Stimulated activated naive CD4-positive, alpha-beta T cell (primary cell): ENCODE data around the gene SYTL2.

Source experiments
- DNase-seq, 6 experiments: peaks; one replicate each; lab custom pipeline; 2025; lab: John Stamatoyannopoulos, UW

The SYTL2 gene

DNA sequence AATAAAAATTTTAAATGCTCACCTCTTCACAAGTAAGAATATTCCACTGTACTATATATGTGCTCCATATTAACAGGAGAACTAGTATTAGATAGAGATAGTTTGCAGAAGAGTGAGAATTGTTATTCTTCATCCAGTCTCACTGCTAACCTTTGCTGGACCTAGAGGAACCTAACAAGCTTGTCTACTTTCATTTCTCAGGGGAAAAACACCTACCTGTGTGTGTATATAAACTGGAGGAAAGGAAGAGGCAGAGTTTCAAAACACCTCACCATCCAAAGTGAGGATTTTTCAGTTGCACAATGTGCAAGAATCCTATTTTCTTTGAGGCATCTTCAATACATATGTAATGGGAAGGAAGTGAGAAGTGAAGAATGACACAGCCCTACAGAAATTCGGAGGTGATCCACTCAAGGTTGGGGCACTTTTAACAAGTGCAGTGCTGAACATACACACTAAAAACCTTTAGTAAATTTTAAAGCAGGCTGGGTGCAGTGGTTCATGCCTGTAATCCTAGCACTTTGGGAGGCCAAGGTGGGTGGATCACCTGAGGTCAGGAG lies 52.4 kb downstream of the SYTL2 start:
- no peak for DNase-seq

GRCh38 chr11:85758026-85758425 lies 52.9 kb downstream of the SYTL2 start:
- no peak for DNase-seq

GRCh38 chr11:85756401-85757200 lies 54.3 kb downstream of the SYTL2 start:
- peak; percentile 20 to 73 (median 52) for DNase-seq

GRCh38 chr11:85755701-85756100 lies 55.2 kb downstream of the SYTL2 start:
- peak in 1 of 6 experiments; percentile 39 for DNase-seq

DNA sequence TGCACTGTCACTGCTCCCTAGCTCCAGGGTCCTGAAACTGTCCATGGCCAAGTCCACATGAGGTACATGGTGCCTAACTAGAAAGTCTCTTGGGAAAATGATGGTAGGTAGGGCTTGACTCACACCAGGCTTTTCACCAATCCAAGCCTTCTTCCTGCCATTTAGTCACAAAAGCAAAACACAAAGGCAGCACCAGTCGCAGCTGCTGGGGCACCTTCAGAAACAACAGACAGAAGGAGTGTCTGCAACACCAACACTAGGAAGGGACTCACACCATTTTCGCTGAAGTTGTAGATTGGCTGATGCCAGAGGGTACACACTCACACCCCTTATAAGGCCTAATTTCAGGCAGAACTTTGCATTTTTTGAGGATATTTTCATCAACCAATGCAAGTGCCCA lies 55.7 kb downstream of the SYTL2 start:
- peak in 1 of 6 experiments; percentile 43 for DNase-seq

DNA sequence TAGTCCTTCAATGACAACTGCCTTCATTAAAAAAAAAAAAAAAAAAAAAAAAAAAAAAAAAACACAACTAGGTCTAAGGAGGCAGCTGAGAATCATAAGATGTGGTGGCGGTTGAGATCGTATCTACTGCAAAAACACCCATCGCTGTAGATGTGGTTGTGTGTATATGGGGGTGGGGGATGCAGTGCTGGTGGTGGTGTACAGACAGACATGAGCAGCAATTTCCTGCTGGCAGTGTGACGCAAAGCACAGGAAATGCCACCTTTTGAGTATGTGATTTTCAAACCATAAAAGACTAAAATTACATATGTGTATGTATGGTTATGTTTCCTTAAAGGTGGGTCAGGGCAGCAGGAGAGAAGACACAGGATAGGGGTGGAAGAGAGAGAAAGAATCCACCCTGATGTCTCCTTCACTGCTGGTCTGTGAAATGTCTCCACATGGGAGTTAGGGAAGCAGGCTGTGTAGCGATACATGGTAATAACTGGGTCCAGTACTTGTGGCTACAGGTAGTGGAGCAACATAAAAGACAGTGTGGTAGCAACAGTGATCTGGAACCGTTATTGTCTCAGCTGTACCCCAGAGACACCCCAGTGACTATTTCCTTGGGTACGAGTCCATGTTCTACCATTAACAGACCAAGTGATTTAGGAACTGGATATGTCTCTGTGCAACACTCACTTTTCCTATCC lies 57.9 kb downstream of the SYTL2 start:
- peak; percentile 75 to 99 (median 93) for DNase-seq

GRCh38 chr11:85752201-85752889 lies 58.6 kb downstream of the SYTL2 start:
- peak in 3 of 6 experiments; percentile 22 to 39 (median 39) for DNase-seq

DNA sequence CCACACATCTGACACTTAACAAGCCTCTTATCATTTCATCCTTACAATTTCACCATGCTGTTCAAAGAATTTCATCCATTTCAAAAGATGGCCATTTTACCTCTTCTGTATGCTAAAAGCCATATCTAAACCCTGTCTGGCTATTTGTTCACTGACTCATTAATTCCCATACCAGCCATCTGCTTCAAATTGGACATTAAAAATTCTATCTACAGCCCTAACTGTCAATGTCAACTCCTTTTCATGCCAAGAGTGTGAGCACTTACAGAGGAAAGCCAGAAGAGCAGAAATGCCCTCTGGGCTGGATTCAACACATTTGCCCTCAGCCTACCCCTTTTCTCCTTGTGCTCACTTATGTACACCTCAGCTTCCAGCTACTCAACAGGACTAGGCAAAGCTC lies 59.2 kb downstream of the SYTL2 start:
- DNase-seq, result no peak

GRCh38 chr11:85750646-85751045 lies 60.3 kb downstream of the SYTL2 start:
- no peak for DNase-seq

- DNase-seq, result peak in 1 of 6 experiments; percentile 22
These were observed 61.1 kb downstream of the SYTL2 start for GRCh38 chr11:85749884-85750283.

DNA sequence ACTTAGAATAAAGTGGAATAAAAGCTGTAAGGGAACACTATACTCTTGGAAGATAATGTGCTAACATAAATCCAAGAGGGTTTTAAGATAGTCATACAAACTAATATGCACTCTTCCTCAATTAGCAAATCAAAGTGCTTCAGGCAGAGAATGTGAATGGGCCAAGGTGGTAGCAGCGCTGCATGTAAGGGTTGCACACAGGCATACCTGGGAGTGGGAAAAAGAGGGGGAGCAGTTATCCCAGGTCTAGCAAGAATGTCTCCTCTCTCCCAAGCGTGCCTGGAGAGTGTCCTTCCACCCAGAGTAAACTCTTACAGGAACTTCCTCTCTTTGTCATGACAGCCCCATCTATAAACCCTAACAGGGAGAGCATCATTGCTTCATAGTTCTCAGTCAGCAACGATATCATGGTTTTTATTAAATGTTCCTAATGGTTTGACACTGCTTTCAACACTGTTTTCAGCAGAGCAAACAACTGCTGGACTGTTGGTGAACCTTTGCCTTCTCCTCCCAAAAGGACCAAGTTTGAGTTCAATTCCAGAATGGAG lies 61.6 kb downstream of the SYTL2 start:
- DNase-seq, result no peak

DNA sequence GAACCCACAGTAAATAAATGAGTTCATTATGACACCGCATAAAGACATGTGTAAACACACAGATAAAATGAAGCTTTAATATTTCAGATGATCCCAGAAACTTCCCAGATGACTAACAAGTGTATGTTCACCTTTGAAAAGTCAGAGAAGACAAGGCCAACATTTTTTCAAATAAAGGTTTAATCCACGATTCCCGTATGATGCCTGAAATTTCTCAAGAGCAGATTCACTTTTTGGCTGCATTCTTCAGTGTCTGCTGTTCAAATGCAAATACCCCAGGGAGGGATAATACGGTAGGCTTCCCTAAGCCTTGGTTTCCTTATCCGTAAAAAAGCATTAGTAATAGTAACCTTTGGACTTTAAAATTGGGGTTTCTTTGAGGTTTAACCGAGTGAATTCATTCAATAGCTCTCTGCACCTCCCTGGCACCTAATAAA lies 62.5 kb downstream of the SYTL2 start:
- no peak for DNase-seq

GRCh38 chr11:85746670-85747069 lies 64.3 kb downstream of the SYTL2 start:
- no peak for DNase-seq

- peak in 1 of 6 experiments; percentile 15 for DNase-seq
These were observed 65.3 kb downstream of the SYTL2 start for GRCh38 chr11:85745626-85746025.

DNA sequence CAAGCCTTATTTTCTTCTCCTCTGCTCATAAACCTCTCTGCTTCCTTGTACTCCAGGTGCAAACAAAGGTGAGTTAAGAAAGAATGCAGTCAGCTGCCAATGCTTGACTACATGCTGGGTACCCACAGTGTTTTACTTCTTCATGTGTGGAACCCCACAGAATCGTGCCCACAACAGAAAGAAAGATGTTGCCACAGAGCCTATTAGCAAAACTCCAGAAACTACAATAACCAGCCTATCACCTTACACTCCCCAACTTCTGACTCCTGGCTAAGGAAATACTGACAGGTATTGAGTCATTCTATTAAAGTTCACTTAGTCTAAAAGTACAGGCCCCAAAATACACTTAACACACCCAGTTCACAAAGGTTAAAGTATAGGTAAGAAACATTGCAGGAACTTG lies 68.1 kb downstream of the SYTL2 start:
- peak in 1 of 6 experiments; percentile 6 for DNase-seq

- no peak for DNase-seq
These were observed 68.6 kb downstream of the SYTL2 start for GRCh38 chr11:85742348-85742747.

- peak in 1 of 6 experiments; percentile 12 for DNase-seq
These were observed 70.2 kb downstream of the SYTL2 start for GRCh38 chr11:85740481-85741400.

DNA sequence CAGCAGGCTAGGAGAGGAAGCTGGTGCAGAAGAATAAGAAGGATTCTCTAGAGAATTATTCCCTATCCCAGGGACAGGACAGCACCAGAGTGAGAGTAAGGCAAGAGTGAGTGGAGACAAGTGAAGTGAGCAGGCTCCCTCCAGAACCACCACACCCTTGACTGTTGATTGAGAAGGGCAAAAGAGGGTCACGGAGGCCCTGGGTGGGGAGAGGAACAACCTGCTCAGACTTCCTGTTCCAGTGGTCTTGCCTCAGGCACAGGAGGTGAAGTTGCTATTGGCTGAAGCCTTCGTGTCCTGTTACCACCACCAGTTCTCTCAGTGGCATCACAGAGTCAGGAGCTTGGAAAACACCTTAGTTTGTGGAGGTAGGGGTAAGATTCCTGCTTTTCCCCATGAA lies 73.2 kb downstream of the SYTL2 start:
- DNase-seq, result no peak

GRCh38 chr11:85735876-85736460 lies 75.0 kb downstream of the SYTL2 start:
- no peak for DNase-seq

- no peak for DNase-seq
These were observed 78.0 kb downstream of the SYTL2 start for GRCh38 chr11:85732965-85733364.

- no peak for DNase-seq
These were observed 84.6 kb downstream of the SYTL2 start for GRCh38 chr11:85726381-85726780.
